H9 (cell line): Measurements from ENCODE around the gene RUBCN. TPM values are rescaled to one million over a fixed set of nuclear protein-coding genes. Genes with fewer than 3 reads are reported as not detected.

Experiments used
- DNase-seq: peaks from one replicate; pipeline ENCODE4 v3.0.0-alpha.2; 2017
- H2AFZ ChIP-seq: one replicate; pipeline ENCODE4 v1.6.1; 2013; ENCODE audit warnings: mild to moderate bottlenecking, low read length, control low read depth, moderate library complexity
- H2AK5ac ChIP-seq: 2 replicates; pipeline ENCODE4 v1.6.1; 2013; ENCODE audit warnings: low read length, control low read depth, mixed read lengths; ENCODE audit not compliant: insufficient read length
- H2BK120ac ChIP-seq: one replicate; pipeline ENCODE4 v1.6.1; 2013; ENCODE audit warnings: low read depth, mild to moderate bottlenecking, low read length, control low read depth, inconsistent platforms; ENCODE audit not compliant: poor library complexity, severe bottlenecking
- H2BK12ac ChIP-seq: 2 replicates; pipeline ENCODE4 v1.6.1; 2013; ENCODE audit warnings: low read length, control low read depth, mixed read lengths, low read depth; ENCODE audit not compliant: insufficient read length
- H2BK15ac ChIP-seq: 2 replicates; pipeline ENCODE4 v1.6.1; 2013; ENCODE audit warnings: low read depth, low read length, control low read depth
- H2BK20ac ChIP-seq: one replicate; pipeline ENCODE4 v1.6.1; 2013; ENCODE audit warnings: low read depth, mild to moderate bottlenecking, low read length, control low read depth, inconsistent platforms; ENCODE audit not compliant: poor library complexity, severe bottlenecking
- H2BK5ac ChIP-seq: 2 replicates; pipeline ENCODE4 v1.6.1; 2013; ENCODE audit warnings: low read length, control low read depth, mixed read lengths; ENCODE audit not compliant: insufficient read length
- H3K14ac ChIP-seq: 2 replicates; pipeline ENCODE4 v1.6.1; 2013; ENCODE audit warnings: low read length, control low read depth; ENCODE audit not compliant: insufficient read depth
- H3K18ac ChIP-seq: 2 replicates; pipeline ENCODE4 v1.6.1; 2013; ENCODE audit warnings: low read depth, mild to moderate bottlenecking, mixed read lengths, low read length, control low read depth; ENCODE audit not compliant: insufficient read length
- H3K23ac ChIP-seq: 2 replicates; pipeline ENCODE4 v1.6.1; 2013; ENCODE audit warnings: low read length, control low read depth, mixed read lengths, low read depth; ENCODE audit not compliant: insufficient read length
- H3K23me2 ChIP-seq: 2 replicates; pipeline ENCODE4 v1.6.1; 2013; ENCODE audit warnings: low read depth, mild to moderate bottlenecking, mixed read lengths, low read length, control low read depth; ENCODE audit not compliant: insufficient read length, poor library complexity, severe bottlenecking
- H3K27ac ChIP-seq: 2 replicates; pipeline ENCODE4 v1.5.1; 2013; ENCODE audit warnings: low read length, control low read depth, mixed read lengths, low read depth; ENCODE audit not compliant: insufficient read length
- H3K27me3 ChIP-seq: 2 replicates; pipeline ENCODE4 v1.6.1; 2013; ENCODE audit warnings: low read length, control low read depth, inconsistent platforms; ENCODE audit not compliant: insufficient read depth
- H3K4ac ChIP-seq: 2 replicates; pipeline ENCODE4 v1.6.1; 2013; ENCODE audit warnings: low read depth, mild to moderate bottlenecking, control low read depth, inconsistent platforms, low read length, moderate library complexity
- H3K4me1 ChIP-seq: 2 replicates; pipeline ENCODE4 v1.6.1; 2013; ENCODE audit warnings: low read length, control low read depth, inconsistent platforms; ENCODE audit not compliant: insufficient read depth
- H3K4me2 ChIP-seq: 2 replicates; pipeline ENCODE4 v1.6.1; 2013; ENCODE audit warnings: low read length, control low read depth, mixed read lengths; ENCODE audit not compliant: insufficient read length, insufficient read depth
- H3K56ac ChIP-seq: 2 replicates; pipeline ENCODE4 v1.6.1; 2013; ENCODE audit warnings: low read depth, mild to moderate bottlenecking, mixed read lengths, low read length, control low read depth; ENCODE audit not compliant: insufficient read length
- H3K79me1 ChIP-seq: 2 replicates; pipeline ENCODE4 v1.6.1; 2013; ENCODE audit warnings: low read depth, mild to moderate bottlenecking, moderate library complexity, low read length, control low read depth, inconsistent platforms; ENCODE audit not compliant: insufficient read depth, poor library complexity, severe bottlenecking
- H3K79me2 ChIP-seq: 2 replicates; pipeline ENCODE4 v1.6.1; 2013; ENCODE audit warnings: low read length, control low read depth, inconsistent platforms; ENCODE audit not compliant: insufficient read depth
- H3K9ac ChIP-seq: 2 replicates; pipeline ENCODE4 v1.6.1; 2013; ENCODE audit warnings: low read length, control low read depth, mixed read lengths; ENCODE audit not compliant: insufficient read length; ENCODE audit errors: extremely low read depth
- H3K9me3 ChIP-seq: one replicate; pipeline ENCODE4 v1.6.1; 2013; ENCODE audit warnings: low read depth, low read length, inconsistent platforms; ENCODE audit not compliant: control insufficient read depth
- H3T11ph ChIP-seq: one replicate; pipeline ENCODE4 v1.6.1; 2013; ENCODE audit warnings: mild to moderate bottlenecking, low read length, control low read depth, inconsistent platforms
- H4K20me1 ChIP-seq: one replicate; pipeline ENCODE4 v1.6.1; 2013; ENCODE audit not compliant: control insufficient read depth, insufficient read length, insufficient read depth
- H4K5ac ChIP-seq: 2 replicates; pipeline ENCODE4 v1.6.1; 2013; ENCODE audit warnings: low read depth, mild to moderate bottlenecking, mixed read lengths, low read length, control low read depth; ENCODE audit not compliant: insufficient read length
- H4K8ac ChIP-seq: replicated peaks from 2 replicates; pipeline ENCODE4 v1.6.1; 2013; ENCODE audit warnings: low read length, control low read depth, mixed read lengths, low read depth; ENCODE audit not compliant: insufficient read length
- H4K91ac ChIP-seq: 2 replicates; pipeline ENCODE4 v1.6.1; 2013; ENCODE audit warnings: low read depth, mild to moderate bottlenecking, moderate library complexity, mixed read lengths, low read length, control low read depth; ENCODE audit not compliant: insufficient read length
- H3K27ac Mint-ChIP-seq, 3 experiments: 2 replicates in 2 of 3; 3 replicates in 1 of 3; pipeline ENCODE4 v1.8.0; 2020 to 2021; ENCODE audit warnings: mixed read lengths in 3 of 3, mild to moderate bottlenecking in 1 of 3, moderate library complexity in 1 of 3
- H3K27me3 Mint-ChIP-seq: 2 replicates; pipeline ENCODE4 v1.8.0; 2021; ENCODE audit warnings: low read depth, mild to moderate bottlenecking, moderate library complexity, mixed read lengths
- H3K36me3 Mint-ChIP-seq, 3 experiments: 2 replicates in 2 of 3; 3 replicates in 1 of 3; pipeline ENCODE4 v1.8.0; 2020 to 2021; ENCODE audit warnings: low read depth in 3 of 3, mixed read lengths in 3 of 3; ENCODE audit not compliant: insufficient read depth in 1 of 3
- H3K4me1 Mint-ChIP-seq, 2 experiments: 2 replicates each; pipeline ENCODE4 v1.8.0; 2020; ENCODE audit warnings: mixed read lengths in 2 of 2
- H3K4me3 Mint-ChIP-seq, 2 experiments: 2 replicates in 1 of 2; 3 replicates in 1 of 2; pipeline ENCODE4 v1.8.0; 2020 to 2021; ENCODE audit warnings: mild to moderate bottlenecking in 2 of 2, mixed read lengths in 2 of 2, moderate library complexity in 1 of 2
- H3K9me3 Mint-ChIP-seq, 2 experiments: 2 replicates in 1 of 2; 3 replicates in 1 of 2; pipeline ENCODE4 v1.8.0; 2020; ENCODE audit warnings: mild to moderate bottlenecking in 2 of 2, mixed read lengths in 2 of 2, moderate library complexity in 1 of 2
- WGBS: extraction: QIAGEN DNeasy Blood & Tissue Kit; methylation state at CpG from one replicate; pipeline ENCODE4 v1.1.7; 2013; ENCODE audit warnings: missing lambda C conversion rate, low lambda C conversion rate, mixed read lengths; ENCODE audit not compliant: insufficient read length; ENCODE audit errors: extremely low coverage; 5-methylcytosine and 5-hydroxymethylcytosine counted together
- total RNA-seq: library from RNA; stranded (reverse); gene quantifications from 2 replicates; pipeline ENCODE4 v1.2.1, GENCODE V29; 2021
- TF ChIP-seq, protein P1 (sequence below): fragments of 200-600 bp; sonication (generic); conservative IDR thresholded peaks from 3 replicates; pipeline ENCODE4 v1.8.0; 2021; ENCODE audit warnings: antibody characterized with exemption, mild to moderate bottlenecking

RUBCN gene
- total RNA-seq, 1 experiment from 2014 or later, result 17.7 TPM

GRCh38 chr3:197750396-197750831 lies 13.7 kb upstream of the RUBCN start:
- Histone ChIP-seq H4K8ac (no peak overlapping the region), H2AFZ (peak overlapping the region; percentile 32), H2BK20ac (no peak overlapping the region), H3K9ac (peak overlapping the region; percentile 51), H3K23me2 (peaks cover 18% of the 10 kb centered on the region), H3K27ac (no peak overlapping the region), H4K5ac (no peak overlapping the region), H3K4me1 (no peaks in the 10 kb centered on the region; the same call in 1 of the 2 replicates), H4K20me1 (no peaks in the 10 kb centered on the region), H2BK15ac (no peak overlapping the region), H3K14ac (peak overlapping the region; percentile 53), H3K79me1 (peaks cover 2% of the 10 kb centered on the region), H3K4me2 (peak overlapping the region; percentile 76), H4K91ac (no peak overlapping the region), H3K27me3 (peaks cover 5% of the 10 kb centered on the region; the same call in 1 of the 2 replicates), H2BK12ac (no peak overlapping the region), H3K9me3 (no peaks in the 10 kb centered on the region), H3K23ac (no peak overlapping the region), H3K79me2 (no peaks in the 10 kb centered on the region), H3K4ac (no peak overlapping the region), H2BK5ac (no peak overlapping the region), H3K18ac (no peak overlapping the region), H2AK5ac (no peak overlapping the region), H3K56ac (no peak overlapping the region), H3T11ph (no peak overlapping the region), H2BK120ac (no peak overlapping the region)
- Mint-ChIP-seq H3K36me3 (no peaks in the 10 kb centered on the region; a peak in 1 of 7 replicates), H3K4me3 (peak overlapping the region; percentile 81 to 95), H3K27ac (peak overlapping the region in 2 of 3 experiments; percentile 34 to 89; a peak in 1 of 7 replicates), H3K9me3 (0 out of 5 replicates have a peak, but pooled peaks cover 0 to 1% of the 10 kb centered on the region in 2 experiments), H3K27me3 (peaks cover 34% of the 10 kb centered on the region), H3K4me1 (peaks cover 19 to 24% of the 10 kb centered on the region in 2 experiments)
- TF ChIP-seq, protein P1, sequence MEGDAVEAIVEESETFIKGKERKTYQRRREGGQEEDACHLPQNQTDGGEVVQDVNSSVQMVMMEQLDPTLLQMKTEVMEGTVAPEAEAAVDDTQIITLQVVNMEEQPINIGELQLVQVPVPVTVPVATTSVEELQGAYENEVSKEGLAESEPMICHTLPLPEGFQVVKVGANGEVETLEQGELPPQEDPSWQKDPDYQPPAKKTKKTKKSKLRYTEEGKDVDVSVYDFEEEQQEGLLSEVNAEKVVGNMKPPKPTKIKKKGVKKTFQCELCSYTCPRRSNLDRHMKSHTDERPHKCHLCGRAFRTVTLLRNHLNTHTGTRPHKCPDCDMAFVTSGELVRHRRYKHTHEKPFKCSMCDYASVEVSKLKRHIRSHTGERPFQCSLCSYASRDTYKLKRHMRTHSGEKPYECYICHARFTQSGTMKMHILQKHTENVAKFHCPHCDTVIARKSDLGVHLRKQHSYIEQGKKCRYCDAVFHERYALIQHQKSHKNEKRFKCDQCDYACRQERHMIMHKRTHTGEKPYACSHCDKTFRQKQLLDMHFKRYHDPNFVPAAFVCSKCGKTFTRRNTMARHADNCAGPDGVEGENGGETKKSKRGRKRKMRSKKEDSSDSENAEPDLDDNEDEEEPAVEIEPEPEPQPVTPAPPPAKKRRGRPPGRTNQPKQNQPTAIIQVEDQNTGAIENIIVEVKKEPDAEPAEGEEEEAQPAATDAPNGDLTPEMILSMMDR, result no peak
- DNase-seq, result peak; percentile 55
- WGBS, result no CpG with 5 or more reads among the region's 43 CpGs
